Mesendoderm (in vitro differentiated cells): Measurements from ENCODE around the gene MAD1L1.

ENCODE experiments used
- DNase-seq: peaks from one replicate; pipeline ENCODE4 v3.0.0; 2013
- H2AK5ac ChIP-seq: 2 replicates; pipeline ENCODE4 v1.6.1; 2013; ENCODE audit warnings: low read length, inconsistent platforms
- H2BK120ac ChIP-seq: 2 replicates; pipeline ENCODE4 v1.6.1; 2013; ENCODE audit warnings: low read depth, mild to moderate bottlenecking, low read length, moderate library complexity, mixed read lengths
- H2BK15ac ChIP-seq: replicated peaks from 2 replicates; pipeline ENCODE4 v1.6.1; 2013; ENCODE audit warnings: low read depth, mild to moderate bottlenecking, moderate library complexity
- H2BK5ac ChIP-seq: 2 replicates; pipeline ENCODE4 v1.6.1; 2013; ENCODE audit warnings: low read length, inconsistent platforms
- H3K18ac ChIP-seq: 2 replicates; pipeline ENCODE4 v1.6.1; 2013; ENCODE audit warnings: mild to moderate bottlenecking, low read length, mixed read lengths
- H3K23ac ChIP-seq: one replicate; pipeline ENCODE4 v1.6.1; 2013; ENCODE audit warnings: low read length
- H3K27ac ChIP-seq: 2 replicates; pipeline ENCODE4 v1.5.1; 2013; ENCODE audit warnings: low read depth, mild to moderate bottlenecking, inconsistent platforms, low read length, moderate library complexity
- H3K27me3 ChIP-seq: 2 replicates; pipeline ENCODE4 v1.6.1; 2013; ENCODE audit warnings: low read length, control low read depth, mild to moderate bottlenecking, inconsistent platforms; ENCODE audit not compliant: insufficient read depth, poor library complexity
- H3K36me3 ChIP-seq: 2 replicates; pipeline ENCODE4 v1.6.1; 2013; ENCODE audit warnings: low read length, inconsistent platforms; ENCODE audit not compliant: control insufficient read depth, insufficient read depth
- H3K4ac ChIP-seq: one replicate; pipeline ENCODE4 v1.6.1; 2013; ENCODE audit warnings: low read depth, mild to moderate bottlenecking, low read length, moderate library complexity
- H3K4me1 ChIP-seq: 2 replicates; pipeline ENCODE4 v1.6.1; 2013; ENCODE audit warnings: low read depth, low read length, inconsistent platforms; ENCODE audit not compliant: control insufficient read depth
- H3K4me2 ChIP-seq: 2 replicates; pipeline ENCODE4 v1.6.1; 2013; ENCODE audit warnings: low read length
- H3K4me3 ChIP-seq: 2 replicates; pipeline ENCODE4 v1.5.1; 2013; ENCODE audit warnings: mild to moderate bottlenecking, low read length
- H3K56ac ChIP-seq: one replicate; pipeline ENCODE4 v1.6.1; 2013; ENCODE audit warnings: low read length
- H3K79me1 ChIP-seq: 2 replicates; pipeline ENCODE4 v1.6.1; 2013; ENCODE audit warnings: low read length, inconsistent platforms
- H3K79me2 ChIP-seq: 2 replicates; pipeline ENCODE4 v1.6.1; 2013; ENCODE audit warnings: mild to moderate bottlenecking, low read length; ENCODE audit not compliant: control insufficient read depth, insufficient read depth
- H3K9ac ChIP-seq: 2 replicates; pipeline ENCODE4 v1.6.1; 2013; ENCODE audit warnings: low read length, inconsistent platforms
- H4K5ac ChIP-seq: one replicate; pipeline ENCODE4 v1.6.1; 2013; ENCODE audit warnings: low read length
- H4K8ac ChIP-seq: one replicate; pipeline ENCODE4 v1.6.1; 2013; ENCODE audit warnings: low read depth, mild to moderate bottlenecking, control low read depth, low read length, moderate library complexity
- WGBS: extraction: QIAGEN DNeasy Blood & Tissue Kit; methylation state at CpG from one replicate; pipeline ENCODE4 v1.1.7; 2013; ENCODE audit warnings: low lambda C conversion rate, missing lambda C conversion rate; ENCODE audit not compliant: insufficient coverage; ENCODE audit errors: extremely low coverage; 5-methylcytosine and 5-hydroxymethylcytosine counted together

The MAD1L1 gene

GRCh38 chr7:1959305-1959704 is 273.4 kb downstream of the MAD1L1 start:
- WGBS, result no CpG with 5 or more reads among the region's 13 CpGs
- H3K36me3 ChIP-seq, result no peaks in the 10 kb centered on the region

GRCh38 chr7:1957471-1958225 is 275.1 kb downstream of the MAD1L1 start:
- no peak overlapping the region for H4K8ac ChIP-seq
- no peak overlapping the region for H3K27ac ChIP-seq
- H3K56ac ChIP-seq, result no peak overlapping the region
- no peak overlapping the region for H3K18ac ChIP-seq
- DNase-seq, result no peak
- H3K23ac ChIP-seq, result no peak overlapping the region
- no peak overlapping the region for H3K4me3 ChIP-seq
- H2AK5ac ChIP-seq, result no peak overlapping the region
- H3K79me1 ChIP-seq, result no peaks in the 10 kb centered on the region
- no peak overlapping the region for H2BK15ac ChIP-seq
- no peaks in the 10 kb centered on the region for H3K4me1 ChIP-seq
- H3K4me2 ChIP-seq, result no peak overlapping the region
- no peaks in the 10 kb centered on the region for H3K27me3 ChIP-seq
- H2BK120ac ChIP-seq, result no peak overlapping the region
- H3K79me2 ChIP-seq, result no peaks in the 10 kb centered on the region
- no CpG with 5 or more reads among the region's 28 CpGs for WGBS
- H3K4ac ChIP-seq, result no peak overlapping the region
- no peak overlapping the region for H2BK5ac ChIP-seq
- no peaks in the 10 kb centered on the region for H3K36me3 ChIP-seq
- H3K9ac ChIP-seq, result no peak overlapping the region
- no peak overlapping the region for H4K5ac ChIP-seq

More at GRCh38 chr7:1959305-1959704, 273.4 kb downstream of the MAD1L1 start:
- Histone ChIP-seq H3K56ac (no peak overlapping the region), H3K79me1 (no peaks in the 10 kb centered on the region), H2BK120ac (no peak overlapping the region), H3K4me3 (no peak overlapping the region), H2BK15ac (no peak overlapping the region), H4K5ac (no peak overlapping the region), H3K18ac (no peak overlapping the region), H3K23ac (no peak overlapping the region), H3K27me3 (no peaks in the 10 kb centered on the region), H3K9ac (no peak overlapping the region), H2BK5ac (no peak overlapping the region), H3K79me2 (no peaks in the 10 kb centered on the region), H3K4me2 (no peak overlapping the region), H4K8ac (no peak overlapping the region), H3K4me1 (no peaks in the 10 kb centered on the region), H3K4ac (no peak overlapping the region), H3K27ac (no peak overlapping the region), H2AK5ac (no peak overlapping the region)
- no peak for DNase-seq

GRCh38 chr7:1956611-1957470 is 275.9 kb downstream of the MAD1L1 start:
- Histone ChIP-seq H3K4me3 (no peak overlapping the region), H3K4ac (no peak overlapping the region), H3K4me1 (no peaks in the 10 kb centered on the region), H2BK120ac (no peak overlapping the region), H3K27me3 (no peaks in the 10 kb centered on the region), H3K79me1 (no peaks in the 10 kb centered on the region), H4K8ac (no peak overlapping the region), H3K4me2 (no peak overlapping the region), H3K18ac (no peak overlapping the region), H3K56ac (no peak overlapping the region), H4K5ac (no peak overlapping the region), H2BK15ac (no peak overlapping the region), H3K9ac (no peak overlapping the region), H3K27ac (no peak overlapping the region), H2AK5ac (no peak overlapping the region), H3K23ac (no peak overlapping the region), H3K79me2 (no peaks in the 10 kb centered on the region), H2BK5ac (no peak overlapping the region), H3K36me3 (no peaks in the 10 kb centered on the region)
- no peak for DNase-seq
- no CpG with 5 or more reads among the region's 30 CpGs for WGBS

- Histone ChIP-seq H3K79me1 (no peaks in the 10 kb centered on the region), H3K18ac (no peak overlapping the region), H2BK120ac (no peak overlapping the region), H3K27me3 (no peaks in the 10 kb centered on the region), H3K79me2 (no peaks in the 10 kb centered on the region), H2BK15ac (no peak overlapping the region), H2BK5ac (no peak overlapping the region), H3K27ac (no peak overlapping the region), H2AK5ac (no peak overlapping the region), H3K36me3 (no peaks in the 10 kb centered on the region), H3K23ac (no peak overlapping the region), H3K4ac (no peak overlapping the region), H3K9ac (no peak overlapping the region), H3K4me2 (no peak overlapping the region), H4K5ac (no peak overlapping the region), H3K4me1 (no peaks in the 10 kb centered on the region), H3K4me3 (no peak overlapping the region), H4K8ac (no peak overlapping the region), H3K56ac (no peak overlapping the region)
- no peak for DNase-seq
- whole genome bisulfite sequencing, result no CpG with 5 or more reads among the region's 8 CpGs
These were observed 276.6 kb downstream of the MAD1L1 start for GRCh38 chr7:1956141-1956540.

- Histone ChIP-seq H3K18ac (no peak overlapping the region), H4K8ac (no peak overlapping the region), H3K27ac (no peak overlapping the region)
These were observed 278.3 kb downstream of the MAD1L1 start for GRCh38 chr7:1954366-1955004.

More at GRCh38 chr7:1954366-1955004, 278.3 kb downstream of the MAD1L1 start:
- Histone ChIP-seq H3K4me3 (no peak overlapping the region), H3K79me1 (no peaks in the 10 kb centered on the region), H3K4ac (no peak overlapping the region), H2BK5ac (no peak overlapping the region), H2BK120ac (no peak overlapping the region), H3K79me2 (no peaks in the 10 kb centered on the region), H3K23ac (no peak overlapping the region), H3K9ac (no peak overlapping the region), H2BK15ac (no peak overlapping the region), H3K4me2 (no peak overlapping the region), H3K4me1 (no peaks in the 10 kb centered on the region), H3K27me3 (no peaks in the 10 kb centered on the region), H4K5ac (no peak overlapping the region), H2AK5ac (no peak overlapping the region), H3K56ac (no peak overlapping the region), H3K36me3 (no peaks in the 10 kb centered on the region)
- DNase-seq, result no peak
- no CpG with 5 or more reads among the region's 22 CpGs for WGBS
